GM21390 (cell line): ENCODE measurements around the gene ESRRB.

ENCODE experiments used
- ATAC-seq: cut with Tn5 transposase; IDR thresholded peaks from one replicate; pipeline ENCODE4 v1.9.1; 2021; ENCODE audit not compliant: unreplicated experiment

The ESRRB gene

GRCh38 chr14:76375947-76376404 lies at the start of gene ESRRB:
Gene ESRRB (plus strand): TSS chr14:76376137. CDS start chr14:76376402, 265 bp downstream.
- no peak for ATAC-seq

- no peak for ATAC-seq
Observed at GRCh38 chr14:76326918-76327689, 48.8 kb upstream of the ESRRB start.

- no peak for ATAC-seq
Observed at GRCh38 chr14:76328457-76329137, 47.3 kb upstream of the ESRRB start.

GRCh38 chr14:76329154-76329928 lies 46.6 kb upstream of the ESRRB start:
- ATAC-seq, result no peak

- no peak for ATAC-seq
Observed at GRCh38 chr14:76329951-76330350, 46.0 kb upstream of the ESRRB start.

GRCh38 chr14:76330411-76331327 lies 45.3 kb upstream of the ESRRB start:
- no peak for ATAC-seq

GRCh38 chr14:76331328-76332011 lies 44.5 kb upstream of the ESRRB start:
- ATAC-seq, result no peak

GRCh38 chr14:76333664-76334063 lies 42.3 kb upstream of the ESRRB start:
- ATAC-seq, result no peak

- no peak for ATAC-seq
Observed at GRCh38 chr14:76334316-76334715, 41.6 kb upstream of the ESRRB start.

GRCh38 chr14:76336876-76337275 lies 39.1 kb upstream of the ESRRB start:
- no peak for ATAC-seq

- no peak for ATAC-seq
Observed at GRCh38 chr14:76337635-76338545, 38.0 kb upstream of the ESRRB start.

- no peak for ATAC-seq
Observed at GRCh38 chr14:76339728-76340615, 36.0 kb upstream of the ESRRB start.

- ATAC-seq, result no peak
Observed at GRCh38 chr14:76343386-76343785, 32.6 kb upstream of the ESRRB start.

- no peak for ATAC-seq
Observed at GRCh38 chr14:76346391-76347160, 29.4 kb upstream of the ESRRB start.

- ATAC-seq, result no peak
Observed at GRCh38 chr14:76348898-76349297, 27.0 kb upstream of the ESRRB start.

GRCh38 chr14:76349993-76350392 lies 25.9 kb upstream of the ESRRB start:
- ATAC-seq, result no peak

- no peak for ATAC-seq
Observed at GRCh38 chr14:76350671-76351070, 25.3 kb upstream of the ESRRB start.
